Esophagus muscularis mucosa (tissue), 4 donors: ENCODE measurements around the gene SPOCD1. TPM values are rescaled to one million over a fixed set of nuclear protein-coding genes. Genes with fewer than 3 reads are reported as not detected.
A peak's percentile ranks its signal among the peaks of the same experiment; 100 is the strongest.

Experiments used
- DNase-seq: peaks from one replicate; pipeline ENCODE4 v3.0.0-alpha.2; 2017; ENCODE audit errors: extremely low spot score
- H3K27ac ChIP-seq, 4 donors: fragments of 200-600 bp; sonication (generic); replicated peaks in 1 of 4; 1 replicate in 3 of 4; 2 replicates in 1 of 4; pipeline ENCODE4 v1.5.1; 2016 to 2019; ENCODE audit warnings: mild to moderate bottlenecking in 1 of 4
- H3K27me3 ChIP-seq, 4 donors: fragments of 200-600 bp; sonication (generic); one replicate each; pipeline versions ENCODE4 v1.5.1 to v1.6.0; 2016 to 2019
- H3K36me3 ChIP-seq, 4 donors: fragments of 200-600 bp; sonication (generic); one replicate each; pipeline ENCODE4 v1.5.1; 2016 to 2019
- H3K4me1 ChIP-seq, 4 donors: fragments of 200-600 bp; sonication (generic); one replicate each; pipeline ENCODE4 v1.5.1; 2016 to 2019
- H3K4me3 ChIP-seq, 4 donors: fragments of 200-600 bp; sonication (generic); 1 replicate in 2 of 4; 2 replicates in 2 of 4; pipeline ENCODE4 v1.5.1; 2016 to 2019; ENCODE audit warnings: mild to moderate bottlenecking in 4 of 4, moderate library complexity in 1 of 4
- H3K9me3 ChIP-seq, 4 donors: fragments of 200-600 bp; sonication (generic); 1 replicate in 3 of 4; 2 replicates in 1 of 4; pipeline ENCODE4 v1.5.1; 2016 to 2019
- EP300 ChIP-seq: sonication (generic); formaldehyde crosslinking; IDR thresholded peaks from one replicate; pipeline ENCODE4 v1.6.1; 2017; ENCODE audit warnings: antibody characterized with exemption
- POLR2A ChIP-seq: fragments of 450-650 bp; IDR thresholded peaks from one replicate; pipeline ENCODE4 v1.6.1; 2017; ENCODE audit warnings: antibody characterized with exemption, moderate library complexity, mild to moderate bottlenecking, low read depth
- POLR2AphosphoS5 ChIP-seq, 2 donors: sonication (generic); formaldehyde crosslinking; IDR thresholded peaks; one replicate each; pipeline ENCODE4 v1.6.1; 2017; ENCODE audit warnings: antibody characterized with exemption in 2 of 2
- WGBS: methylation state at CpG from one replicate; pipeline ENCODE4 v1.1.5; 2018; 5-methylcytosine and 5-hydroxymethylcytosine counted together
- intact Hi-C: fragments of 100-400 bp; cut with DNase I; formaldehyde crosslinking; loops from one replicate; pipeline ENCODE4 v1.15.1; 2023
- total RNA-seq, 4 donors: library from RNA; depleted of rRNA; stranded (reverse); fragments of >200 nt; gene quantifications; one replicate each; pipeline versions ENCODE4 v1.1.0 to v1.2.1, GENCODE V29; 2016
- TF ChIP-seq, protein P1 (sequence below), 3 experiments: fragments of 200-600 bp in 2 of 3; fragments of 450-650 bp in 1 of 3; sonication (generic) in 2 of 3; IDR thresholded peaks; one replicate each; pipeline ENCODE4 v1.5.1; 2017 to 2019; ENCODE audit warnings: antibody characterized with exemption in 3 of 3, mild to moderate bottlenecking in 2 of 3, moderate library complexity in 1 of 3

SPOCD1 gene
- total RNA-seq, 4 donors from 2014 or later: 0.17 to 0.19 (median 0.17) TPM; not detected in 1

DNA sequence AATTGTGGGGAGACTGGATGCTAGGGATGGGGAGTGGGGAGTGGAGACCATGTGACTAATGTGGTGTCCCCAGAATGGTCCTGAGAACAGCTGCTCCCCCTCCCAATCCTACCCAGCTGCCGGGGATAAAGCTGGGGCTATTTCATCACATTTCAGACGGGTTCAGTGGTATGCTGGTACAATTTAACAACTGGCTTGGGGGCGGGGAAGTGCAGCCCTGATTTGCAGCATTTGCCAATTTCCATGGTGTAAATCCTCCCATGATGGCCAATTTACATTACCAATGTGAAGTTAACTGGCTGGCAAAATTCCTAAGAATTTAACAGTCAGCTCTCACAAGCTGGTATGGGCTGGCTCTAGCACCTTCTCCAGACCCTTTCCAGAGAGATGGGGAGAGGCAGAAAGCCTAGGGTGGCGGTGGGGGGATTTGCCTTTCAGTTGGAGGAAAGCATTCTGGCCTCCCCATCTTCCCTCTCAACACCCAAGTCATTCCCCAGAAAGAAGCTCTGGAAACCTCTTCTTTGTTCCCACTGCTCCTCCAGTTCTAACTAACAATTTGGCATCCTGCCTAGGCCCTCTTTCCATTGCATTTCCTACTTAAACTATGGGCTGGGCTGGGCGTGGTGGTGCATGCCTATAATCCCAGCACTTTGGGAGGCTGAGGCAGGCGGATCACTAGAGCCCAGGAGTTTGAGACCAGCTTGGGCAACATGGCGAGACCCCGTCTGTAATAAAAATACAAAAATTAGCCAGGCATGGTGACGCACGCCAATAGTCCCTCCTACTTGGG is 40.4 kb downstream of the SPOCD1 start:
- H3K27me3 ChIP-seq: peaks cover 6 to 76% (median 22%) of the 10 kb centered on the region in 4 donors
- H3K36me3 ChIP-seq: no peaks in the 10 kb centered on the region
- intact Hi-C loops: no loop called here
- H3K4me1 ChIP-seq: peaks cover 11 to 17% (median 16%) of the 10 kb centered on the region in 4 donors
- no peak for DNase-seq
- no peak overlapping the region for H3K4me3 ChIP-seq
- no peak overlapping the region for H3K27ac ChIP-seq
- no peak for TF ChIP-seq POLR2A
- TF ChIP-seq, protein P1, sequence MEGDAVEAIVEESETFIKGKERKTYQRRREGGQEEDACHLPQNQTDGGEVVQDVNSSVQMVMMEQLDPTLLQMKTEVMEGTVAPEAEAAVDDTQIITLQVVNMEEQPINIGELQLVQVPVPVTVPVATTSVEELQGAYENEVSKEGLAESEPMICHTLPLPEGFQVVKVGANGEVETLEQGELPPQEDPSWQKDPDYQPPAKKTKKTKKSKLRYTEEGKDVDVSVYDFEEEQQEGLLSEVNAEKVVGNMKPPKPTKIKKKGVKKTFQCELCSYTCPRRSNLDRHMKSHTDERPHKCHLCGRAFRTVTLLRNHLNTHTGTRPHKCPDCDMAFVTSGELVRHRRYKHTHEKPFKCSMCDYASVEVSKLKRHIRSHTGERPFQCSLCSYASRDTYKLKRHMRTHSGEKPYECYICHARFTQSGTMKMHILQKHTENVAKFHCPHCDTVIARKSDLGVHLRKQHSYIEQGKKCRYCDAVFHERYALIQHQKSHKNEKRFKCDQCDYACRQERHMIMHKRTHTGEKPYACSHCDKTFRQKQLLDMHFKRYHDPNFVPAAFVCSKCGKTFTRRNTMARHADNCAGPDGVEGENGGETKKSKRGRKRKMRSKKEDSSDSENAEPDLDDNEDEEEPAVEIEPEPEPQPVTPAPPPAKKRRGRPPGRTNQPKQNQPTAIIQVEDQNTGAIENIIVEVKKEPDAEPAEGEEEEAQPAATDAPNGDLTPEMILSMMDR (IDR thresholded peaks at IDR 0.05): no peak
- no peak for TF ChIP-seq POLR2AphosphoS5 (IDR thresholded peaks at IDR 0.05)
- no peak for TF ChIP-seq EP300
- 84% methylated on average over 9 of the region's 10 CpGs for WGBS
- no peaks in the 10 kb centered on the region for H3K9me3 ChIP-seq

DNA sequence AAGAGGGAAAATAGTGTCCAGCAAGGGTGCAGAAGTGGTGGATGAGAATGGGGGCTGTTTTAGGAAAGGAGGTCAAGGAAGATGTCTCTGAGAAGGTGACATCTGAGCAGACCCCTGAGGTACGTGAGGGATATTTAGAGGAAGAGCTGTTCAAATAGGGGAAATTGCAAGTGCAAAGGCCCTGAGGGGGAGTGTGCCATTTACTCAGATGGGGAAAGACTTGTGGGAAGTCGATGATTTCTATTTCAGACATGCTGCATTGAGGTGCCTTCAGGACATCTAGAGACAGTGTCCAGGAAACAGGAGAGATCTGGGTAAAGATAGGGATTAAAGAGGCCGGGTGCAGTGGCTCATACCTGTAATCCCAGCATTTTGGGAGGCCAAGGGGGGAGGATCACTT is 41.3 kb downstream of the SPOCD1 start:
- no peak for TF ChIP-seq EP300
- TF ChIP-seq, protein P1 (IDR thresholded peaks at IDR 0.05): no peak
- no peak for TF ChIP-seq POLR2A
- no peak for TF ChIP-seq POLR2AphosphoS5 (IDR thresholded peaks at IDR 0.05)
- intact Hi-C loops: no loop called here
- H3K4me1 ChIP-seq: peaks cover 15 to 25% (median 21%) of the 10 kb centered on the region in 4 donors
- no peaks in the 10 kb centered on the region for H3K36me3 ChIP-seq
- no peak overlapping the region for H3K4me3 ChIP-seq
- no peak overlapping the region for H3K27ac ChIP-seq
- no peaks in the 10 kb centered on the region for H3K9me3 ChIP-seq
- peaks cover 6 to 76% (median 22%) of the 10 kb centered on the region in 4 donors for H3K27me3 ChIP-seq
- no peak for DNase-seq
- WGBS: 84% methylated on average over 3 of the region's 3 CpGs

DNA sequence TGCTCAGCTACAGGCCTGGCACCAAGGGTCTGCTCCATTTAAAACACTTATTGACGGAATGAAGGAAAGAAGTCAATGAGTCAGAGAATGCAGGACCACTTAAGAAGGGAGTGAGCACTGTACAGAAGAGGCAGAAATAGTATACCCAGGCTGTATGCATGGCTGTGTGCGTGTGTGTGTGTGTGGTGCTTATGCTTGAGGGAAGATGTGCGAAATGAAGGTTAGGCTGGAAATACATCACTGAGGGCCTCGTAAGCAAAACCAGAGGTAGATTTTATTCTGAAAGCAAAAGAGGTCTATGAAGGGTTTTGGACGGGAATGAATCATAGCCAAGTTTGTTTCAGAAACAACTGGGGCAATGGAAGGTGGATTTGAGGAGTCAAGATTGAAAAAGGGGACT is 42.0 kb downstream of the SPOCD1 start:
- WGBS: 90% methylated on average over 5 of the region's 5 CpGs
- Histone ChIP-seq H3K4me3 (no peak overlapping the region), H3K9me3 (no peaks in the 10 kb centered on the region), H3K27me3 (peaks cover 6 to 79% (median 22%) of the 10 kb centered on the region in 4 donors), H3K36me3 (no peaks in the 10 kb centered on the region), H3K27ac (no peak overlapping the region), H3K4me1 (peaks cover 17 to 25% (median 21%) of the 10 kb centered on the region in 4 donors)
- intact Hi-C loops: no loop called here
- TF ChIP-seq EP300: no peak
- no peak for TF ChIP-seq POLR2AphosphoS5 (IDR thresholded peaks at IDR 0.05)
- DNase-seq: no peak

DNA sequence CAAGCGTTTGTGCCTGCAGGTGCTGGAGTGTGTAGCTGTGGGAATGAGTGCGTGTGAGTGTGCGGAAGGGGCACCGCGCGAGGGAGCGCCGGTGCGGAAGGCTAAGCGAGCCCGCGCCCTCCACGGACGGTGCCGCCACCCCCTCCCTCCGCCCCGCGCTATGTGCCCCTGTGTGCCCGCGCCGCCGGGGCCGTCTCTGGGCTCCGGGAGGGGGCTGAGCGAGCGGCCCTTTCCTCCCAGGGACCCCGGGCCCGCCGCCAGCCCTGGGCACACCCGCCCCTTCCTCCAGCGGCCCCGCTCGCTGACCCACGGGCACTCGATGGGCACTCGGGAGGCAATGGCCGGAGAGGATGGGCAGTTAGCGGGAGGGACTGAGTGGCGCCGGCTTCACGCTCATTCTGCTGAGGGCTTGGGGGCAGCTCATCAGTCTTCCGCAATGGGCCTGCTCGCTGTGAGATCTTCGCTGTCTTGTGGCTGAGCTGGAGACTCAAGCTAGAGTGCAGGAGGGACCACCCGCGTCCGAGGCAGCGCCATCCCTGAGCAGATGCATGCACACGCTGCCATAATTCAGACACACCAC is 43.1 kb downstream of the SPOCD1 start:
- H3K4me1 ChIP-seq: peaks cover 17 to 25% (median 21%) of the 10 kb centered on the region in 4 donors
- DNase-seq: no peak
- H3K27me3 ChIP-seq: peaks cover 6 to 68% (median 22%) of the 10 kb centered on the region in 4 donors
- TF ChIP-seq EP300: no peak
- no peak for TF ChIP-seq POLR2AphosphoS5 (IDR thresholded peaks at IDR 0.05)
- TF ChIP-seq, protein P1 (IDR thresholded peaks at IDR 0.05): no peak
- no peak for TF ChIP-seq POLR2A
- H3K36me3 ChIP-seq: no peaks in the 10 kb centered on the region
- peak overlapping the region; percentile 28 to 46 (median 32) for H3K4me3 ChIP-seq
- WGBS: 27% methylated on average over 27 of the region's 49 CpGs
- intact Hi-C loops: no loop called here
- H3K9me3 ChIP-seq: no peaks in the 10 kb centered on the region
- H3K27ac ChIP-seq: no peak overlapping the region

GRCh38 chr1:31771891-31772668 is 43.7 kb downstream of the SPOCD1 start:
- 19% methylated on average over 29 of the region's 68 CpGs for WGBS
- intact Hi-C loops: no loop called here
- Histone ChIP-seq H3K4me1 (peaks cover 17 to 25% (median 21%) of the 10 kb centered on the region in 4 donors), H3K9me3 (no peaks in the 10 kb centered on the region), H3K36me3 (no peaks in the 10 kb centered on the region), H3K27me3 (peaks cover 6 to 66% (median 22%) of the 10 kb centered on the region in 4 donors), H3K27ac (no peak overlapping the region), H3K4me3 (peak overlapping the region; percentile 28 to 46 (median 32))
- TF ChIP-seq, protein P1 (IDR thresholded peaks at IDR 0.05): no peak
- TF ChIP-seq POLR2A (no peak), EP300 (no peak), POLR2AphosphoS5 (IDR thresholded peaks at IDR 0.05) (no peak)
- DNase-seq: no peak
